ENCODE measurements around the gene OSGEP. TPM values are rescaled to one million over a fixed set of nuclear protein-coding genes. Genes with fewer than 3 reads are reported as not detected.

The OSGEP gene
- 10 to 100 TPM; 36.1 to 53.4 TPM for total RNA-seq

DNA sequence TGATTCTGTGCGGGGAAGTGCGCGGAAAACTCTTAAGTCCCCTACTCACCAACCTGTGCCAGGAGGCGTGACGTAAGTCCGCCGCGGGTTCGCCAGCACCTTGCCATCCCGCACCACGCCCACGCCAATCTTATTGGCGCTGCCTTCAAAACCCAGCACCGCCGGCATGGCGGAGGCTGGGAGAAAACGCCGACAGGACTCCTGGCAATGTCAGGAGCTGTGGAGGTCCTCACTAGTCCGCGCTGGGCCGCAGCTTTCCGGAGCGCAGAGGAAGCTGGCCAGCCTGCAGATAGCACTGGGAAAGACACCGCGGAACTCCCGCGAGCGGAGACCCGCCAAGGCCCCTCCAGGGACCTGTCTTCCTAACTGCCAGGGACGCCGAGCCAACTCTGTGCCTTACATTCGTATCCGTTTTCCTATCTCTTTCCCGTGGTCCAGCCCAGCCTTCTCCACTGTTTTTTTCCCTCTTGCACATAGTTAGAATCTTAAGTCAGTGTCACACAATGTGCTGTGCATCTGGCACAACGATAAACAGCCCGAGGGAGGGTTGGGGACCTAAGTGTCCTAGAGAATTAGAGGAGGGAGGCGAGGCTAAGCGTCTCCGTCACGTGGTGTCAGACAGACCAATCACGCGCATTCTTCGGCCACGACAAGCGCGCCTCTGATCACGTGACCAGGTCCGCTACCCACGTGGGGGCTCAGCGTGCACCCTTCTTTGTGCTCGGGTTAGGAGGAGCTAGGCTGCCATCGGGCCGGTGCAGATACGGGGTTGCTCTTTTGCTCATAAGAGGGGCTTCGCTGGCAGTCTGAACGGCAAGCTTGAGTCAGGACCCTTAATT, at the start of gene OSGEP, which contains the start of gene APEX1:
OSGEP (minus strand) TSS at position 297 of the 839 bp plus-strand sequence; CDS start at position 168, 129 bp downstream.
APEX1 (plus strand) TSS at position 711 of the 839 bp plus-strand sequence. CDS start 420 bp downstream, outside the sequence.
- intact Hi-C loops (cut with DNase I) = no loop called here
- Histone ChIP-seq H3K4me1 (peaks cover 38% of the 10 kb centered on the region), H3K27me3 (no peaks in the 10 kb centered on the region), H3K9me3 (no peaks in the 10 kb centered on the region), H3K36me3 (replicated peaks in 1 of 2; ENCODE audit: insufficient read depth in 1 of 2, low read depth in 2 of 2) (peaks cover 3 to 32% of the 10 kb centered on the region in 2 donors), H3K27ac (peak within 1 kb of the TSS; percentile 90 to 97 (median 96)), H3K4me3 (peak within 1 kb of the TSS; percentile 82 to 95)
- ATAC-seq (peak; percentile 94), DNase-seq (peak; percentile 98 to 99 (median 99))
- peak; percentile 57 to 93 (median 93) for TF ChIP-seq POLR2A (IDR thresholded peaks at IDR 0.05)
- TF ChIP-seq, protein P1, sequence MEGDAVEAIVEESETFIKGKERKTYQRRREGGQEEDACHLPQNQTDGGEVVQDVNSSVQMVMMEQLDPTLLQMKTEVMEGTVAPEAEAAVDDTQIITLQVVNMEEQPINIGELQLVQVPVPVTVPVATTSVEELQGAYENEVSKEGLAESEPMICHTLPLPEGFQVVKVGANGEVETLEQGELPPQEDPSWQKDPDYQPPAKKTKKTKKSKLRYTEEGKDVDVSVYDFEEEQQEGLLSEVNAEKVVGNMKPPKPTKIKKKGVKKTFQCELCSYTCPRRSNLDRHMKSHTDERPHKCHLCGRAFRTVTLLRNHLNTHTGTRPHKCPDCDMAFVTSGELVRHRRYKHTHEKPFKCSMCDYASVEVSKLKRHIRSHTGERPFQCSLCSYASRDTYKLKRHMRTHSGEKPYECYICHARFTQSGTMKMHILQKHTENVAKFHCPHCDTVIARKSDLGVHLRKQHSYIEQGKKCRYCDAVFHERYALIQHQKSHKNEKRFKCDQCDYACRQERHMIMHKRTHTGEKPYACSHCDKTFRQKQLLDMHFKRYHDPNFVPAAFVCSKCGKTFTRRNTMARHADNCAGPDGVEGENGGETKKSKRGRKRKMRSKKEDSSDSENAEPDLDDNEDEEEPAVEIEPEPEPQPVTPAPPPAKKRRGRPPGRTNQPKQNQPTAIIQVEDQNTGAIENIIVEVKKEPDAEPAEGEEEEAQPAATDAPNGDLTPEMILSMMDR (IDR thresholded peaks at IDR 0.05) = peak in 4 of 7 experiments; percentile 5 to 23 (median 15)
- WGBS, 2 donors = 0% methylated on average over 43 to 56 of the region's 56 CpGs

- H3K4me1 ChIP-seq = no peaks in the 10 kb centered on the region
- 26 to 45% methylated on average over 6 of the region's 6 CpGs for WGBS, 2 donors
- intact Hi-C loops (cut with DNase I) = no loop called here
- DNase-seq = no peak
- no peak for ATAC-seq
- no peak overlapping the region for H3K4me3 ChIP-seq
- H3K9me3 ChIP-seq = no peaks in the 10 kb centered on the region
- no peak overlapping the region for H3K27ac ChIP-seq
- TF ChIP-seq, protein P1 (IDR thresholded peaks at IDR 0.05) = no peak
- TF ChIP-seq POLR2A (IDR thresholded peaks at IDR 0.05) = no peak
- no peaks in the 10 kb centered on the region for H3K27me3 ChIP-seq
- no peaks in the 10 kb centered on the region for H3K36me3 ChIP-seq (replicated peaks in 1 of 2; ENCODE audit: insufficient read depth in 1 of 2, low read depth in 2 of 2)
These were observed 49.3 kb upstream of the OSGEP start for GRCh38 chr14:20503898-20504297.

DNA sequence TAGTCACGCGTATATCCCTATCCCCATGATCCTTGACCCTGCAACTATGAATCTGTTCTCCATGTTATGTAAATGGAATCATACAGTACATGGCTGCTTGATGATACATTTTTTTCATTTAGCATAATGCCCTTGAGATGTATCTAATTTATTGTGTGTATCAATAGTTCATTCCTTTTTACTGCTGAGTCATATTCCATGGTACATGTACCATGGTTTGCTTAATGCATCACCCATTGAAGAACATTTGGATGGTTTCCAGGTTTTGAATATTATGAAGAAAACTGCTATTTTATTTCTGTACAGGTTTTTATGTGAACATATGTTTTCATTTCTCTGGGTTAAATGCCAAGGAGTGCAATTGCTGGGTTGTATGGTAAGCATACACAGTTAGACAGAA, 46.7 kb upstream of the OSGEP start:
- intact Hi-C loops (cut with DNase I) = no loop called here
- DNase-seq (no peak), ATAC-seq (no peak)
- Histone ChIP-seq H3K27me3 (no peaks in the 10 kb centered on the region), H3K27ac (no peak overlapping the region), H3K36me3 (replicated peaks in 1 of 2; ENCODE audit: insufficient read depth in 1 of 2, low read depth in 2 of 2) (no peaks in the 10 kb centered on the region), H3K4me3 (no peak overlapping the region), H3K4me1 (no peaks in the 10 kb centered on the region), H3K9me3 (no peaks in the 10 kb centered on the region)
- no peak for TF ChIP-seq POLR2A (IDR thresholded peaks at IDR 0.05)
- TF ChIP-seq, protein P1 (IDR thresholded peaks at IDR 0.05) = no peak
- WGBS, 2 donors = 97 to 100% methylated on average over 2 of the region's 2 CpGs

DNA sequence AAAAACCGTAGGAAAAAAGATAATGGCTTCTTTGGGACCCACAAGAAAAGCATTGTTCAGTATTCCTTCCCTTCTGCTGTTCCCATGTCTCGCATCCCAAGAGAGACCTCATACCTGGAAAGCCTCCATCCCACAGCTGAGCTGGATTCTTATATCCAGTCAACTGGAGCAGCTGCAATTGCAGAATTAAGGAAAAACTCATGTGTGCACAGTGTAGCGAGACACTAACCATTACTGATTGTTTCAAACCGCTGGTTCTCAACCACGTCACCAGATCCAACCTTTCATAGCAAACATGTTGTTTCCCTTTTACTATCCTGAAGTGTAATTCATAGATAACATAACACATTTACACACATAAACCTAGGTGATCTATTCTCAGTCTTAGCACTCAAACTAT, 45.3 kb upstream of the OSGEP start:
- DNase-seq (no peak), ATAC-seq (no peak)
- no peaks in the 10 kb centered on the region for H3K9me3 ChIP-seq
- H3K27ac ChIP-seq = no peak overlapping the region
- intact Hi-C loops (cut with DNase I) = no loop called here
- H3K36me3 ChIP-seq (replicated peaks in 1 of 2; ENCODE audit: insufficient read depth in 1 of 2, low read depth in 2 of 2) = no peaks in the 10 kb centered on the region
- no peaks in the 10 kb centered on the region for H3K27me3 ChIP-seq
- H3K4me1 ChIP-seq = no peaks in the 10 kb centered on the region
- H3K4me3 ChIP-seq = no peak overlapping the region
- TF ChIP-seq, protein P1 (IDR thresholded peaks at IDR 0.05) = no peak
- no peak for TF ChIP-seq POLR2A (IDR thresholded peaks at IDR 0.05)
- WGBS, 2 donors = 87 to 88% methylated on average over 5 of the region's 5 CpGs

Measured in body of pancreas (tissue), 4 donors.